A549 (cell line): ENCODE data around the gene ACTA2.

Source experiments
- BCL3 ChIP-seq: fragments of >200 bp; sonication (Bioruptor Twin); formaldehyde crosslinking; IDR thresholded peaks from 3 replicates; pipeline ENCODE4 v1.6.1; 2016
- CBX2 ChIP-seq: fragments of 200-600 bp; sonication (generic); IDR thresholded peaks from 2 replicates; pipeline ENCODE4 v1.6.1; 2016; ENCODE audit warnings: low read depth, mild to moderate bottlenecking, borderline replicate concordance
- CBX8 ChIP-seq: fragments of 200-600 bp; sonication (generic); IDR thresholded peaks from 2 replicates; pipeline ENCODE4 v1.6.1; 2016
- CEBPB ChIP-seq, 2 experiments: fragments of >200 bp in 1 of 2; sonication (Bioruptor Twin) in 1 of 2; formaldehyde crosslinking in 1 of 2; IDR thresholded peaks; 2 replicates each; pipeline ENCODE4 v1.6.1; 2012 to 2016
- CHD2 ChIP-seq: fragments of 150-350 bp; IDR thresholded peaks from 2 replicates; pipeline ENCODE4 v1.6.1; 2014; ENCODE audit warnings: low read length; ENCODE audit not compliant: partially characterized antibody
- EP300 ChIP-seq, 2 experiments: fragments of >200 bp; sonication (Bioruptor Twin); formaldehyde crosslinking; IDR thresholded peaks; 2 replicates in 1 of 2; 3 replicates in 1 of 2; pipeline ENCODE4 v1.6.1; 2016 to 2017
- HMGXB4 ChIP-seq: fragments of 250-450 bp; sonication (Bioruptor Pico); IDR thresholded peaks from 2 replicates; pipeline ENCODE4 v1.5.0; 2021; ENCODE audit warnings: mild to moderate bottlenecking, moderate library complexity, borderline replicate concordance
- POLR2A ChIP-seq: IDR thresholded peaks from 2 replicates; pipeline ENCODE4 v1.6.1; 2012; ENCODE audit warnings: mild to moderate bottlenecking, low read length
- POLR2AphosphoS2 ChIP-seq: conservative IDR thresholded peaks from 2 replicates; pipeline ENCODE4 v1.6.1; 2012; ENCODE audit warnings: low read length, improper control_type of control experiment, inconsistent platforms
- RNF2 ChIP-seq: fragments of 200-600 bp; sonication (generic); IDR thresholded peaks from 2 replicates; pipeline ENCODE4 v1.6.1; 2016; ENCODE audit warnings: low read depth, mild to moderate bottlenecking, antibody characterized with exemption, moderate library complexity, borderline replicate concordance
- ZFP36 ChIP-seq: fragments of 450-650 bp; IDR thresholded peaks from 2 replicates; pipeline ENCODE4 v1.6.1; 2014; ENCODE audit warnings: borderline replicate concordance; ENCODE audit not compliant: partially characterized antibody
- TF ChIP-seq, protein P1 (sequence below): fragments of >200 bp; sonication (Bioruptor Twin); formaldehyde crosslinking; IDR thresholded peaks from 3 replicates; pipeline ENCODE4 v1.5.1; 2016
- TF ChIP-seq, protein P2 (sequence below): fragments of 200-600 bp; sonication (generic); IDR thresholded peaks from 2 replicates; pipeline ENCODE4 v1.6.1; 2016; ENCODE audit warnings: antibody characterized with exemption, mild to moderate bottlenecking, moderate library complexity
- TF ChIP-seq, protein P3 (sequence below): IDR thresholded peaks from 2 replicates; pipeline ENCODE4 v1.6.1; 2012

DNA sequence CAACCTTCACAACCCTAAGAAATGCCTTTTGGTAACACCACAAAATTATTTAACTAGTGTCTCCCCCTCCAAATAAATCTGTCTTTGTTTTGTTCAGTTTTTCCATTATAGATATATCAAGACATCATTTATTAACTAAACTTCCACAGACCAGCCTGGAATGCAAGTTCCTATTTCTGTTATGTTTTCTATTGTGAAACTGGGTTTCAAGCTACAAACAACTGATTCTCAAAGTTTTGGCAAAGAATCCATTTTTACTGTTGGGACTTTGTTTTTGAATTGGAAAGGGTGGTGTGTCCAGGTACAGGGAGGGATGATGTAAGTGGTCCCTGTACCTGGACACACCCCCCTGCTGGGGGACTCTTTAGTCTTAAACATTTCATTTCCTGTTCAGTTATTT is 36.3 kb downstream of the ACTA2 start:
- TF ChIP-seq, protein P1, sequence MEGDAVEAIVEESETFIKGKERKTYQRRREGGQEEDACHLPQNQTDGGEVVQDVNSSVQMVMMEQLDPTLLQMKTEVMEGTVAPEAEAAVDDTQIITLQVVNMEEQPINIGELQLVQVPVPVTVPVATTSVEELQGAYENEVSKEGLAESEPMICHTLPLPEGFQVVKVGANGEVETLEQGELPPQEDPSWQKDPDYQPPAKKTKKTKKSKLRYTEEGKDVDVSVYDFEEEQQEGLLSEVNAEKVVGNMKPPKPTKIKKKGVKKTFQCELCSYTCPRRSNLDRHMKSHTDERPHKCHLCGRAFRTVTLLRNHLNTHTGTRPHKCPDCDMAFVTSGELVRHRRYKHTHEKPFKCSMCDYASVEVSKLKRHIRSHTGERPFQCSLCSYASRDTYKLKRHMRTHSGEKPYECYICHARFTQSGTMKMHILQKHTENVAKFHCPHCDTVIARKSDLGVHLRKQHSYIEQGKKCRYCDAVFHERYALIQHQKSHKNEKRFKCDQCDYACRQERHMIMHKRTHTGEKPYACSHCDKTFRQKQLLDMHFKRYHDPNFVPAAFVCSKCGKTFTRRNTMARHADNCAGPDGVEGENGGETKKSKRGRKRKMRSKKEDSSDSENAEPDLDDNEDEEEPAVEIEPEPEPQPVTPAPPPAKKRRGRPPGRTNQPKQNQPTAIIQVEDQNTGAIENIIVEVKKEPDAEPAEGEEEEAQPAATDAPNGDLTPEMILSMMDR = no peak
- TF ChIP-seq CEBPB (IDR thresholded peaks at IDR 0.05) (no peak), CBX2 (no peak), ZFP36 (no peak), CBX8 (no peak), POLR2A (no peak), POLR2AphosphoS2 (no peak), BCL3 (no peak), CHD2 (no peak), RNF2 (no peak), EP300 (IDR thresholded peaks at IDR 0.05) (no peak), HMGXB4 (CRISPR knock-in tag) (no peak)
- TF ChIP-seq, protein P2, sequence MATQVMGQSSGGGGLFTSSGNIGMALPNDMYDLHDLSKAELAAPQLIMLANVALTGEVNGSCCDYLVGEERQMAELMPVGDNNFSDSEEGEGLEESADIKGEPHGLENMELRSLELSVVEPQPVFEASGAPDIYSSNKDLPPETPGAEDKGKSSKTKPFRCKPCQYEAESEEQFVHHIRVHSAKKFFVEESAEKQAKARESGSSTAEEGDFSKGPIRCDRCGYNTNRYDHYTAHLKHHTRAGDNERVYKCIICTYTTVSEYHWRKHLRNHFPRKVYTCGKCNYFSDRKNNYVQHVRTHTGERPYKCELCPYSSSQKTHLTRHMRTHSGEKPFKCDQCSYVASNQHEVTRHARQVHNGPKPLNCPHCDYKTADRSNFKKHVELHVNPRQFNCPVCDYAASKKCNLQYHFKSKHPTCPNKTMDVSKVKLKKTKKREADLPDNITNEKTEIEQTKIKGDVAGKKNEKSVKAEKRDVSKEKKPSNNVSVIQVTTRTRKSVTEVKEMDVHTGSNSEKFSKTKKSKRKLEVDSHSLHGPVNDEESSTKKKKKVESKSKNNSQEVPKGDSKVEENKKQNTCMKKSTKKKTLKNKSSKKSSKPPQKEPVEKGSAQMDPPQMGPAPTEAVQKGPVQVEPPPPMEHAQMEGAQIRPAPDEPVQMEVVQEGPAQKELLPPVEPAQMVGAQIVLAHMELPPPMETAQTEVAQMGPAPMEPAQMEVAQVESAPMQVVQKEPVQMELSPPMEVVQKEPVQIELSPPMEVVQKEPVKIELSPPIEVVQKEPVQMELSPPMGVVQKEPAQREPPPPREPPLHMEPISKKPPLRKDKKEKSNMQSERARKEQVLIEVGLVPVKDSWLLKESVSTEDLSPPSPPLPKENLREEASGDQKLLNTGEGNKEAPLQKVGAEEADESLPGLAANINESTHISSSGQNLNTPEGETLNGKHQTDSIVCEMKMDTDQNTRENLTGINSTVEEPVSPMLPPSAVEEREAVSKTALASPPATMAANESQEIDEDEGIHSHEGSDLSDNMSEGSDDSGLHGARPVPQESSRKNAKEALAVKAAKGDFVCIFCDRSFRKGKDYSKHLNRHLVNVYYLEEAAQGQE = no peak
- TF ChIP-seq, protein P3, sequence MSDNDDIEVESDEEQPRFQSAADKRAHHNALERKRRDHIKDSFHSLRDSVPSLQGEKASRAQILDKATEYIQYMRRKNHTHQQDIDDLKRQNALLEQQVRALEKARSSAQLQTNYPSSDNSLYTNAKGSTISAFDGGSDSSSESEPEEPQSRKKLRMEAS = no peak
